IMR-90 (cell line): Measurements from ENCODE around the gene TECTA. TPM values are rescaled to one million over a fixed set of nuclear protein-coding genes. Genes with fewer than 3 reads are reported as not detected.

Source experiments
- ATAC-seq: fragments of 200-7000 bp; cut with Tn5 transposase; 2 replicates; pipeline ENCODE4 v1.9.1; 2020; ENCODE audit warnings: low read depth, mild to moderate bottlenecking, moderate library complexity
- BruUV-seq: library from RNA; stranded (reverse); fragments of 400-500 nt; replicated peaks from 2 replicates; lab custom pipeline; 2021; lab: Mats Ljungman, UMichigan
- CTCF ChIA-PET: fragments of 300-600 bp; formaldehyde crosslinking; extraction: SDS; loops from one replicate; lab custom pipeline; 2021; ENCODE audit warnings: antibody characterized with exemption; lab: Yijun Ruan, JAX
- POLR2A ChIA-PET: fragments of 300-600 bp; sonication (Branson Sonifier 250); formaldehyde crosslinking; loops from one replicate; lab custom pipeline; 2022; ENCODE audit warnings: antibody characterized with exemption; ENCODE audit not compliant: unreplicated experiment; lab: Charles Lee
- DNase-seq: peaks from one replicate; pipeline ENCODE4 v3.0.0; 2013
- H2AFZ ChIP-seq: replicated peaks from 2 replicates; pipeline ENCODE3; 2013; ENCODE audit warnings: low read length, mild to moderate bottlenecking; ENCODE audit not compliant: poor library complexity
- H2AK5ac ChIP-seq: 2 replicates; pipeline ENCODE4 v1.6.1; 2013; ENCODE audit warnings: low read depth, low read length, inconsistent platforms
- H2AK9ac ChIP-seq: replicated peaks from 2 replicates; pipeline ENCODE3; 2013; ENCODE audit warnings: mild to moderate bottlenecking, low read depth, low read length, moderate library complexity; ENCODE audit not compliant: poor library complexity
- H2BK120ac ChIP-seq: 2 replicates; pipeline ENCODE4 v1.6.1; 2013; ENCODE audit warnings: low read depth, low read length, inconsistent platforms
- H2BK15ac ChIP-seq: 3 replicates; pipeline ENCODE4 v1.6.1; 2013; ENCODE audit warnings: low read depth, low read length, inconsistent platforms
- H2BK20ac ChIP-seq: 2 replicates; pipeline ENCODE4 v1.6.1; 2013; ENCODE audit warnings: low read depth, mild to moderate bottlenecking, inconsistent platforms, low read length, moderate library complexity
- H2BK5ac ChIP-seq: 2 replicates; pipeline ENCODE4 v1.6.1; 2013; ENCODE audit warnings: mild to moderate bottlenecking, low read depth, low read length, inconsistent platforms; ENCODE audit not compliant: poor library complexity, severe bottlenecking
- H3K14ac ChIP-seq: replicated peaks from 2 replicates; pipeline ENCODE4 v1.6.1; 2013; ENCODE audit warnings: low read depth, low read length, inconsistent platforms
- H3K18ac ChIP-seq: 2 replicates; pipeline ENCODE4 v1.6.1; 2013; ENCODE audit warnings: low read depth, low read length, control low read depth
- H3K23ac ChIP-seq: 2 replicates; pipeline ENCODE4 v1.6.1; 2013; ENCODE audit warnings: low read depth, low read length, inconsistent platforms
- H3K27ac ChIP-seq: 2 replicates; pipeline ENCODE4 v1.5.1; 2013; ENCODE audit warnings: mild to moderate bottlenecking, control low read depth, low read length; ENCODE audit not compliant: insufficient read depth
- H3K27me3 ChIP-seq: 2 replicates; pipeline ENCODE4 v1.6.1; 2013; ENCODE audit warnings: low read length; ENCODE audit not compliant: control insufficient read depth, insufficient read depth
- H3K36me3 ChIP-seq: 2 replicates; pipeline ENCODE4 v1.6.1; 2013; ENCODE audit warnings: low read length, mixed read lengths; ENCODE audit not compliant: control insufficient read depth, insufficient read depth
- H3K4ac ChIP-seq: 2 replicates; pipeline ENCODE4 v1.6.1; 2013; ENCODE audit warnings: low read depth, low read length, inconsistent platforms
- H3K4me1 ChIP-seq: 2 replicates; pipeline ENCODE4 v1.6.1; 2013; ENCODE audit warnings: low read length, mixed read lengths; ENCODE audit not compliant: control insufficient read depth, insufficient read depth
- H3K4me2 ChIP-seq: 2 replicates; pipeline ENCODE4 v1.6.1; 2013; ENCODE audit warnings: low read depth, mild to moderate bottlenecking, control low read depth, low read length, moderate library complexity
- H3K4me3 ChIP-seq: 2 replicates; pipeline ENCODE4 v1.5.1; 2013; ENCODE audit warnings: low read depth, mild to moderate bottlenecking, control low read depth, low read length, moderate library complexity; ENCODE audit not compliant: insufficient read depth
- H3K56ac ChIP-seq: 2 replicates; pipeline ENCODE4 v1.6.1; 2013; ENCODE audit warnings: low read length, inconsistent platforms; ENCODE audit not compliant: insufficient read depth; ENCODE audit errors: extremely low read depth
- H3K79me1 ChIP-seq, 2 experiments: 2 replicates each; pipeline ENCODE4 v1.6.1; 2013; ENCODE audit warnings: low read length in 2 of 2, inconsistent platforms in 1 of 2, low read depth in 1 of 2
- H3K9ac ChIP-seq: 2 replicates; pipeline ENCODE4 v1.6.1; 2013; ENCODE audit warnings: low read depth, low read length, control low read depth
- H3K9me1 ChIP-seq: 2 replicates; pipeline ENCODE4 v1.6.1; 2013; ENCODE audit warnings: low read length, inconsistent platforms; ENCODE audit not compliant: insufficient read depth
- H3K9me3 ChIP-seq: 2 replicates; pipeline ENCODE4 v1.6.1; 2013; ENCODE audit warnings: low read length; ENCODE audit not compliant: control insufficient read depth, insufficient read depth
- H4K20me1 ChIP-seq: 2 replicates; pipeline ENCODE4 v1.6.1; 2013; ENCODE audit warnings: low read length, inconsistent platforms; ENCODE audit not compliant: insufficient read depth
- H4K5ac ChIP-seq: 2 replicates; pipeline ENCODE4 v1.6.1; 2013; ENCODE audit warnings: mild to moderate bottlenecking, low read depth, low read length, control low read depth
- H4K8ac ChIP-seq, 2 experiments: 2 replicates each; pipeline ENCODE4 v1.6.1; 2013; ENCODE audit warnings: low read depth in 2 of 2, low read length in 2 of 2, control low read depth in 1 of 2, inconsistent platforms in 1 of 2
- H4K91ac ChIP-seq: 2 replicates; pipeline ENCODE4 v1.6.1; 2013; ENCODE audit warnings: low read depth, low read length, inconsistent platforms; ENCODE audit not compliant: insufficient read depth
- CEBPB ChIP-seq: IDR thresholded peaks from 2 replicates; pipeline ENCODE4 v1.6.1; 2012; ENCODE audit warnings: low read depth, low read length, improper control_type of control experiment
- MXI1 ChIP-seq: IDR thresholded peaks from 2 replicates; pipeline ENCODE4 v1.6.1; 2012; ENCODE audit warnings: low read depth, mild to moderate bottlenecking, low read length, moderate library complexity, borderline replicate concordance
- NFE2L2 ChIP-seq: fragments of 150-350 bp; IDR thresholded peaks from 2 replicates; pipeline ENCODE4 v1.6.1; 2016; ENCODE audit warnings: low read depth, mild to moderate bottlenecking, low read length
- POLR2A ChIP-seq: IDR thresholded peaks from 2 replicates; pipeline ENCODE4 v1.6.1; 2012; ENCODE audit warnings: mild to moderate bottlenecking, low read depth, low read length
- dilution Hi-C: fragments of 300-500 bp; cut with HindIII; formaldehyde crosslinking; loops from one replicate; pipeline ENCODE4 v1.14.3; 2018; ENCODE audit warnings: low sequenced_read_pairs; ENCODE audit not compliant: unreplicated experiment
- in situ Hi-C: fragments of 300-500 bp; cut with MboI; formaldehyde crosslinking; loops from 3 replicates; pipeline ENCODE4 v1.14.3; 2019; ENCODE audit warnings: low sequenced_read_pairs, inconsistent platforms, mixed read lengths
- intact Hi-C: fragments of 100-400 bp; cut with micrococcal nuclease; formaldehyde crosslinking; loops from 2 replicates; pipeline ENCODE4 v1.10.0; 2022
- polyA plus RNA-seq, 3 experiments: library from polyadenylated mRNA; depleted of rRNA; stranded (reverse); fragments of >200 nt; gene quantifications; 2 replicates each; pipeline ENCODE4 v1.2.3, GENCODE V29; 2012; ENCODE audit warnings: low replicate concordance in 1 of 3
- total RNA-seq: library from RNA; depleted of rRNA; stranded (reverse); fragments of >200 nt; gene quantifications from 2 replicates; pipeline ENCODE4 v1.2.3, GENCODE V29; 2012
- TF ChIP-seq, protein P1 (sequence below): fragments of 150-350 bp; IDR thresholded peaks from 2 replicates; pipeline ENCODE4 v1.6.1; 2016; ENCODE audit warnings: low read depth, mild to moderate bottlenecking, low read length, moderate library complexity, borderline replicate concordance

TECTA gene
- total and polyA plus RNA-seq, 2 of the 4 experiments (the other 2 are of a cell fraction): 0.17 to 0.18 TPM

DNA sequence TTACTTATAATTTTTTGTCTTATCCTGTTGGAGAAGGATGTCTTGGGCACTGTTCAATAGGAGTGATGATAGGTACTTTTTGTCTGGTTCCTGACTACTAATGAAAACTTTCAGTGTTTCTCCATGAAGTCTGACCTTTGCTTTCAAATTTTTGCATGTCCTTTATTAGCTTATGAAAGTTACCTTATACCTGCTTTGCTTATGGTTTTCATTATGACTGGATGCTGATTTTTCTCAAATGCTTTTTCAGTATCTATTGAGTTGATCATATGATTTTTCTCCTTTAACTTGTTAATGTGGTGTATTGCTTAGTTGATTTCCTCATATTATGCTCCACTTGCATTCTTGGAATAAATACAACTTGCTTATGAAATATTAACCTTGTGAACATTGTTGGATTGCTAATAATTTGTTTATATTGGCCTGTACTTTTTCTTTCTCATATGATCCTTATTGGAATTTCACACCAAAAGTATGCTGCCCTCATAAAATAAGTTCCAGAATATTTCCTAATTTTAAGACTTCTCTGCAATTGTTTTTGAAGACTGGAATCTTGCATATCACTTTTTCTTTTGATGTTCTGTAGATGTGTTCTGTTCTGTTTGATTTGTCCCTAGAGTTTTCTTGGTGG is 106.6 kb downstream of the TECTA start:
- no peaks in the 10 kb centered on the region for H3K79me1 ChIP-seq
- H4K5ac ChIP-seq: no peak overlapping the region
- in situ Hi-C loops (no loop called here), intact Hi-C loops (no loop called here), dilution Hi-C loops (no loop called here)
- H4K8ac ChIP-seq: no peak overlapping the region
- no peak overlapping the region for H2BK120ac ChIP-seq
- H3K14ac ChIP-seq: no peak overlapping the region
- H3K4ac ChIP-seq: no peak overlapping the region
- H3K4me1 ChIP-seq: no peaks in the 10 kb centered on the region
- no peak overlapping the region for H3K27ac ChIP-seq
- no peak overlapping the region for H3K23ac ChIP-seq
- no peaks in the 10 kb centered on the region for H4K20me1 ChIP-seq
- no peak overlapping the region for H3K18ac ChIP-seq
- H3K36me3 ChIP-seq: no peaks in the 10 kb centered on the region
- H3K9me1 ChIP-seq: no peaks in the 10 kb centered on the region
- no peak overlapping the region for H3K56ac ChIP-seq
- no peak overlapping the region for H3K4me3 ChIP-seq
- ChIA-PET CTCF (interaction anchor here (0.6 to 2.4 kb wide), 2 partner anchors 13 to 1273 kb away, joined by 3 to 12 read pairs; no protein-coding TSS in a partner anchor), POLR2A (no interaction called here)
- DNase-seq (no peak), ATAC-seq (no peak)
- no peak for TF ChIP-seq MXI1
- TF ChIP-seq, protein P1, sequence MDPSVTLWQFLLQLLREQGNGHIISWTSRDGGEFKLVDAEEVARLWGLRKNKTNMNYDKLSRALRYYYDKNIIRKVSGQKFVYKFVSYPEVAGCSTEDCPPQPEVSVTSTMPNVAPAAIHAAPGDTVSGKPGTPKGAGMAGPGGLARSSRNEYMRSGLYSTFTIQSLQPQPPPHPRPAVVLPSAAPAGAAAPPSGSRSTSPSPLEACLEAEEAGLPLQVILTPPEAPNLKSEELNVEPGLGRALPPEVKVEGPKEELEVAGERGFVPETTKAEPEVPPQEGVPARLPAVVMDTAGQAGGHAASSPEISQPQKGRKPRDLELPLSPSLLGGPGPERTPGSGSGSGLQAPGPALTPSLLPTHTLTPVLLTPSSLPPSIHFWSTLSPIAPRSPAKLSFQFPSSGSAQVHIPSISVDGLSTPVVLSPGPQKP: no peak
- no peak for TF ChIP-seq POLR2A
- TF ChIP-seq NFE2L2: no peak
- no peak for TF ChIP-seq CEBPB
- H2BK15ac ChIP-seq: no peak overlapping the region
- H3K9me3 ChIP-seq: no peaks in the 10 kb centered on the region
- no TSS peak for BruUV-seq
- no peak overlapping the region for H2BK5ac ChIP-seq
- no peak overlapping the region for H2AK5ac ChIP-seq
- no peak overlapping the region for H2AFZ ChIP-seq
- no peak overlapping the region for H2BK20ac ChIP-seq
- peaks cover 2% of the 10 kb centered on the region; the same call in 1 of the 2 replicates for H3K27me3 ChIP-seq
- no peak overlapping the region for H4K91ac ChIP-seq
- H2AK9ac ChIP-seq: no peak overlapping the region
- H3K4me2 ChIP-seq: no peak overlapping the region
- H3K9ac ChIP-seq: no peak overlapping the region
